Suprapubic skin (tissue), 3 donors: ENCODE measurements around the gene SMARCD1.

Experiments
- CTCF ChIP-seq, 2 donors: fragments of 200-600 bp in 1 of 2; fragments of 450-650 bp in 1 of 2; sonication (generic) in 1 of 2; IDR thresholded peaks; one replicate each; pipeline ENCODE4 v1.5.1; 2016 to 2019; ENCODE audit warnings: antibody characterized with exemption in 2 of 2, mild to moderate bottlenecking in 1 of 2, moderate library complexity in 1 of 2
- EP300 ChIP-seq: sonication (generic); formaldehyde crosslinking; IDR thresholded peaks from one replicate; pipeline ENCODE4 v1.6.1; 2017; ENCODE audit warnings: antibody characterized with exemption
- POLR2A ChIP-seq, 2 donors: fragments of 450-650 bp; IDR thresholded peaks; one replicate each; pipeline ENCODE4 v1.6.1; 2017; ENCODE audit warnings: antibody characterized with exemption in 2 of 2, mild to moderate bottlenecking in 2 of 2, moderate library complexity in 2 of 2

- TF ChIP-seq EP300 (no peak), CTCF (IDR thresholded peaks at IDR 0.05) (no peak), POLR2A (IDR thresholded peaks at IDR 0.05) (no peak)
Observed at GRCh38 chr12:50073206-50073605, 11.9 kb upstream of the SMARCD1 start.
